A549 (cell line): ENCODE measurements around the gene SOS2. TPM values are rescaled to one million over a fixed set of nuclear protein-coding genes. Genes with fewer than 3 reads are reported as not detected.

Experiments used
- ATAC-seq, 2 experiments: fragments of 200-7000 bp in 1 of 2; fragments of >200 bp in 1 of 2; cut with Nextera tagmentation in 1 of 2; cut with Tn5 transposase in 1 of 2; 3 replicates each; pipeline versions ENCODE4 v1.8.0 to v1.9.1; 2018 to 2020; ENCODE audit warnings: mild to moderate bottlenecking in 1 of 2, moderate library complexity in 1 of 2
- CTCF ChIA-PET: fragments of 300-600 bp; sonication (Branson Sonifier 250); formaldehyde crosslinking; extraction: SDS; loops from one replicate; lab custom pipeline; 2021; ENCODE audit warnings: antibody characterized with exemption, inconsistent platforms; lab: Yijun Ruan, JAX
- POLR2A ChIA-PET: fragments of 350-600 bp; formaldehyde crosslinking; extraction: SDS; loops from one replicate; lab custom pipeline; 2021; ENCODE audit warnings: antibody characterized with exemption, inconsistent platforms; lab: Yijun Ruan, JAX
- DNase-seq, 2 experiments: peaks; one replicate each; pipeline versions ENCODE4 v3.0.0 to v3.0.0-alpha.2; 2011 to 2016; ENCODE audit warnings: low read depth in 1 of 2, low spot score in 1 of 2
- FAIRE-seq: peaks from 2 replicates; lab custom pipeline; 2011; peaks lifted over from hg19 to GRCh38; lab: Jason Lieb, UNC
- H3K27ac ChIP-seq, 2 experiments: fragments of >200 bp; sonication (Bioruptor Twin); formaldehyde crosslinking; 3 replicates each; pipeline ENCODE4 v1.5.1; 2016 to 2017
- H3K4me1 ChIP-seq: fragments of >200 bp; sonication (Bioruptor Twin); formaldehyde crosslinking; 3 replicates; pipeline ENCODE4 v1.6.1; 2016
- H3K4me2 ChIP-seq: fragments of >200 bp; sonication (Bioruptor Twin); formaldehyde crosslinking; 3 replicates; pipeline ENCODE4 v1.6.1; 2016
- H3K4me3 ChIP-seq: fragments of >200 bp; sonication (Bioruptor Twin); formaldehyde crosslinking; 3 replicates; pipeline ENCODE4 v1.5.1; 2016
- H3K9me3 ChIP-seq: fragments of >200 bp; sonication (Bioruptor Twin); formaldehyde crosslinking; 3 replicates; pipeline ENCODE4 v1.6.1; 2016
- BHLHE40 ChIP-seq: IDR thresholded peaks from 2 replicates; pipeline ENCODE4 v1.6.1; 2012; ENCODE audit warnings: low read depth, low read length, inconsistent platforms
- CEBPB ChIP-seq, 2 experiments: fragments of >200 bp in 1 of 2; sonication (Bioruptor Twin) in 1 of 2; formaldehyde crosslinking in 1 of 2; IDR thresholded peaks; 2 replicates each; pipeline ENCODE4 v1.6.1; 2012 to 2016
- EHF ChIP-seq: fragments of 250-450 bp; sonication (Bioruptor Pico); IDR thresholded peaks from 2 replicates; pipeline ENCODE4 v1.5.0; 2020; ENCODE audit warnings: mild to moderate bottlenecking
- EP300 ChIP-seq, 2 experiments: fragments of >200 bp; sonication (Bioruptor Twin); formaldehyde crosslinking; IDR thresholded peaks; 2 replicates in 1 of 2; 3 replicates in 1 of 2; pipeline ENCODE4 v1.6.1; 2016 to 2017
- FOSL2 ChIP-seq, 2 experiments: fragments of 450-650 bp in 1 of 2; fragments of >200 bp in 1 of 2; sonication (Bioruptor Twin) in 1 of 2; formaldehyde crosslinking; IDR thresholded peaks; 2 replicates each; pipeline versions ENCODE4 v1.5.0 to v1.6.1; 2016 to 2020; ENCODE audit warnings: mild to moderate bottlenecking in 1 of 2, moderate library complexity in 1 of 2
- GATA3 ChIP-seq: IDR thresholded peaks from 2 replicates; pipeline ENCODE4 v1.6.1; 2012; ENCODE audit warnings: borderline replicate concordance
- HOXA7 ChIP-seq: fragments of 250-450 bp; sonication (Bioruptor Pico); IDR thresholded peaks from 2 replicates; pipeline ENCODE4 v1.5.0; 2020; ENCODE audit warnings: mild to moderate bottlenecking, moderate library complexity
- HOXB5 ChIP-seq: fragments of 250-450 bp; sonication (Bioruptor Pico); IDR thresholded peaks from 2 replicates; pipeline ENCODE4 v1.5.0; 2020; ENCODE audit warnings: mild to moderate bottlenecking, moderate library complexity
- JUN ChIP-seq, 2 experiments: fragments of >200 bp; sonication (Bioruptor Twin); formaldehyde crosslinking; IDR thresholded peaks; 2 replicates in 1 of 2; 3 replicates in 1 of 2; pipeline ENCODE4 v1.6.1; 2016 to 2017
- JUNB ChIP-seq: fragments of >200 bp; sonication (Bioruptor Twin); formaldehyde crosslinking; IDR thresholded peaks from 2 replicates; pipeline ENCODE4 v1.6.1; 2016
- KDM5A ChIP-seq: fragments of 200-600 bp; sonication (generic); IDR thresholded peaks from 2 replicates; pipeline ENCODE4 v1.6.1; 2016; ENCODE audit warnings: antibody characterized with exemption, mild to moderate bottlenecking
- MAFK ChIP-seq: fragments of 450-650 bp; IDR thresholded peaks from 2 replicates; pipeline ENCODE4 v1.6.1; 2014; ENCODE audit not compliant: partially characterized antibody
- POLR2AphosphoS2 ChIP-seq: conservative IDR thresholded peaks from 2 replicates; pipeline ENCODE4 v1.6.1; 2012; ENCODE audit warnings: low read length, improper control_type of control experiment, inconsistent platforms
- RAD21 ChIP-seq, 2 experiments: fragments of >200 bp in 1 of 2; sonication (Bioruptor Twin) in 1 of 2; formaldehyde crosslinking in 1 of 2; IDR thresholded peaks in 1 of 2; conservative IDR thresholded peaks in 1 of 2; 2 replicates in 1 of 2; 3 replicates in 1 of 2; pipeline ENCODE4 v1.6.1; 2012 to 2018; ENCODE audit warnings: inconsistent platforms in 1 of 2
- TFCP2L1 ChIP-seq: fragments of 250-450 bp; sonication (Bioruptor Pico); IDR thresholded peaks from 2 replicates; pipeline ENCODE4 v1.5.0; 2021; ENCODE audit warnings: mild to moderate bottlenecking
- TP53 ChIP-seq: fragments of 250-450 bp; sonication (Bioruptor Pico); IDR thresholded peaks from 2 replicates; pipeline ENCODE4 v1.5.0; 2021; ENCODE audit warnings: mild to moderate bottlenecking, moderate library complexity
- ZSCAN20 ChIP-seq: fragments of 250-450 bp; sonication (Bioruptor Pico); IDR thresholded peaks from 2 replicates; pipeline ENCODE4 v1.8.0; 2022; ENCODE audit warnings: mild to moderate bottlenecking, moderate library complexity
- WGBS: methylation state at CpG from one replicate; pipeline ENCODE4 v1.1.6; 2017; ENCODE audit errors: missing lambda C conversion rate; 5-methylcytosine and 5-hydroxymethylcytosine counted together
- polyA plus RNA-seq, 4 experiments: library from polyadenylated mRNA; depleted of rRNA in 3 of 4; stranded (reverse); fragments of >200 nt; fragmentation: RNase III in 1 of 4; extraction: RNeasy Plus Mini Kit Qiagen cat#74134 plus additional on column Dnase treatment in 1 of 4; gene quantifications; 2 replicates in 3 of 4; 3 replicates in 1 of 4; pipeline ENCODE4 v1.2.3, GENCODE V29; 2011 to 2017
- TF ChIP-seq, protein P1 (sequence below): IDR thresholded peaks from 2 replicates; pipeline ENCODE4 v1.6.1; 2012
- TF ChIP-seq, protein P2 (sequence below): fragments of >200 bp; sonication (Bioruptor Twin); formaldehyde crosslinking; IDR thresholded peaks from 3 replicates; pipeline ENCODE4 v1.5.1; 2016
- TF ChIP-seq, protein P3 (sequence below): IDR thresholded peaks from 2 replicates; pipeline ENCODE4 v1.6.1; 2012; ENCODE audit warnings: low read depth, borderline replicate concordance
- TF ChIP-seq, protein P4 (sequence below): fragments of 250-450 bp; sonication (Bioruptor Pico); IDR thresholded peaks from 2 replicates; pipeline ENCODE4 v1.5.0; 2021; ENCODE audit warnings: mild to moderate bottlenecking, moderate library complexity, borderline replicate concordance
- TF ChIP-seq, protein P5 (sequence below): fragments of 150-350 bp; IDR thresholded peaks from 2 replicates; pipeline ENCODE4 v1.6.1; 2014; ENCODE audit warnings: low read depth, mild to moderate bottlenecking, low read length

SOS2 gene
- polyA plus RNA-seq, 2 of the 4 experiments (the other 2 are of a cell fraction) = 9.6 to 23.0 TPM

DNA sequence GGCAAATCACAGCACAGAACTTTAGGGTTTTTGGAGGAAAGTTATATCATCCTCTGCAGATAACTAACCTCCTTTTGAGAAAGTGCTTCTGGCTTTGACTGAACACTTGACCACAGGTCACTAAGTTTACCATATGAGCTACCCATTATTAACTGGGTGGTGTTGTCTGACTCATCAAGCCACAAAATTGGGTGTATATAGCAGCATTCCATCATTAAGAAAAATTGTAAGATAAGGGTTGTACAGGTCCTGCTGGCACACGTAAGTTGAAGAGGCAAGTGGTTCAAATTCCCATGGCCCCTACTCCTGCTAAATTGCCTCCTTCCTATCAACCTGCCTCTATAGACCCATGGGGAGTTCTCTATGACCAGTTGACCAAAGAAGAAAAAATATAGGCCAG is 41.1 kb upstream of the SOS2 start (continued):
- TF ChIP-seq, protein P1, sequence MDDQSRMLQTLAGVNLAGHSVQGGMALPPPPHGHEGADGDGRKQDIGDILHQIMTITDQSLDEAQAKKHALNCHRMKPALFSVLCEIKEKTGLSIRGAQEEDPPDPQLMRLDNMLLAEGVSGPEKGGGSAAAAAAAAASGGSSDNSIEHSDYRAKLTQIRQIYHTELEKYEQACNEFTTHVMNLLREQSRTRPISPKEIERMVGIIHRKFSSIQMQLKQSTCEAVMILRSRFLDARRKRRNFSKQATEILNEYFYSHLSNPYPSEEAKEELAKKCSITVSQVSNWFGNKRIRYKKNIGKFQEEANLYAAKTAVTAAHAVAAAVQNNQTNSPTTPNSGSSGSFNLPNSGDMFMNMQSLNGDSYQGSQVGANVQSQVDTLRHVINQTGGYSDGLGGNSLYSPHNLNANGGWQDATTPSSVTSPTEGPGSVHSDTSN = no peak
- TF ChIP-seq, all 56 proteins: peak for 0

DNA sequence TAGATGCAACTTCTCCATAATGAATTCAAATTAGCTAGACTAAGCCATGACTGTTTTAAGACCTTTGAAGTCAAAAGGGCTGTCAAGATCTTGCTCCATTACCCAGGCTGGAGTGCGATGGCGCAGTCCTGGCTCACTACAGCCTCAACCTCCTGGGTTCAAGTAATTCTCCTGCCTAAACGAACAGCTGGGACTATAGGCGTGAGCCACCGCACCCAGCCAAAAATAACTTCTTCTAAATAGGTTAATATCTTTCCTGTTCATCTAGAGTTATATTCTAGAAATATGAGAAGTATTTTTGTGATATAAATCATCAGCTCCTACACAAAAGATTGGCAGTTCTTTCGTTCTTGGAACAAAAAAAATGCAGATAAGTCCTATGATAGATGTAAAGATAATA is 39.6 kb upstream of the SOS2 start:
- no peak for DNase-seq
- no peak overlapping the region for H3K4me3 ChIP-seq
- ChIA-PET POLR2A (no interaction called here), CTCF (interaction anchor here (0.9 kb wide), 1 partner anchor 9 kb away, joined by 4 read pairs; no protein-coding TSS in a partner anchor)
- no peaks in the 10 kb centered on the region for H3K9me3 ChIP-seq
- 89% methylated on average over 6 of the region's 6 CpGs for WGBS
- TF ChIP-seq ZSCAN20 = no peak
- TF ChIP-seq FOSL2 (IDR thresholded peaks at IDR 0.05) = no peak
- no peak for TF ChIP-seq FOSL2 (CRISPR knock-in tag; IDR thresholded peaks at IDR 0.05)
- TF ChIP-seq, protein P2, sequence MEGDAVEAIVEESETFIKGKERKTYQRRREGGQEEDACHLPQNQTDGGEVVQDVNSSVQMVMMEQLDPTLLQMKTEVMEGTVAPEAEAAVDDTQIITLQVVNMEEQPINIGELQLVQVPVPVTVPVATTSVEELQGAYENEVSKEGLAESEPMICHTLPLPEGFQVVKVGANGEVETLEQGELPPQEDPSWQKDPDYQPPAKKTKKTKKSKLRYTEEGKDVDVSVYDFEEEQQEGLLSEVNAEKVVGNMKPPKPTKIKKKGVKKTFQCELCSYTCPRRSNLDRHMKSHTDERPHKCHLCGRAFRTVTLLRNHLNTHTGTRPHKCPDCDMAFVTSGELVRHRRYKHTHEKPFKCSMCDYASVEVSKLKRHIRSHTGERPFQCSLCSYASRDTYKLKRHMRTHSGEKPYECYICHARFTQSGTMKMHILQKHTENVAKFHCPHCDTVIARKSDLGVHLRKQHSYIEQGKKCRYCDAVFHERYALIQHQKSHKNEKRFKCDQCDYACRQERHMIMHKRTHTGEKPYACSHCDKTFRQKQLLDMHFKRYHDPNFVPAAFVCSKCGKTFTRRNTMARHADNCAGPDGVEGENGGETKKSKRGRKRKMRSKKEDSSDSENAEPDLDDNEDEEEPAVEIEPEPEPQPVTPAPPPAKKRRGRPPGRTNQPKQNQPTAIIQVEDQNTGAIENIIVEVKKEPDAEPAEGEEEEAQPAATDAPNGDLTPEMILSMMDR = no peak
- TF ChIP-seq, protein P1 = no peak
- no peak for FAIRE-seq
- no peak overlapping the region for H3K4me2 ChIP-seq
- no peak for ATAC-seq
- H3K4me1 ChIP-seq = no peaks in the 10 kb centered on the region
- no peak overlapping the region for H3K27ac ChIP-seq

DNA sequence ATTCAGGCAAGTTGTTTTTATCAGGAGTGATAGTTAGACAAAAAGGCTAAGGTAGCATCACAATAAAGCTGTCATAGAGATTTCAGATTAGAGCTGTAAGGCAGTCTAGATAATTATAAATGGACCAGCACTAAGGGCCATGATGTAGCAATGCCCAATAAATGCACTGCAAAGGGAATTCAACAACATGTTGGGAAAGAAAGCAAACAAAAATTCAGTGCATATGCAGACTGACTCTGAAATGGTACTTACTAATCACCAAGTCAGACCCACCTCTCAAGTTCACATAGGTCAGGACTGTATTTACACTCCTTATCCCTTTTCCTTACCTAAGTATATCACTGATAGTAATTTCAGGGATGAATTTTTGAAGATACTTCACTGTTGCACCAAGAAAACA is 33.7 kb upstream of the SOS2 start:
- no peak overlapping the region for H3K4me2 ChIP-seq
- no peak for TF ChIP-seq MAFK
- TF ChIP-seq HOXB5 = no peak
- no peak for TF ChIP-seq EP300 (IDR thresholded peaks at IDR 0.05)
- TF ChIP-seq, protein P3, sequence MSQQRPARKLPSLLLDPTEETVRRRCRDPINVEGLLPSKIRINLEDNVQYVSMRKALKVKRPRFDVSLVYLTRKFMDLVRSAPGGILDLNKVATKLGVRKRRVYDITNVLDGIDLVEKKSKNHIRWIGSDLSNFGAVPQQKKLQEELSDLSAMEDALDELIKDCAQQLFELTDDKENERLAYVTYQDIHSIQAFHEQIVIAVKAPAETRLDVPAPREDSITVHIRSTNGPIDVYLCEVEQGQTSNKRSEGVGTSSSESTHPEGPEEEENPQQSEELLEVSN = no peak
- no peak for TF ChIP-seq CEBPB (IDR thresholded peaks at IDR 0.05)
- no peak for TF ChIP-seq EHF (CRISPR knock-in tag)
- TF ChIP-seq POLR2AphosphoS2 = no peak
- no peak for TF ChIP-seq BHLHE40
- DNase-seq = no peak
- ChIA-PET CTCF (no interaction called here), POLR2A (no interaction called here)
- H3K9me3 ChIP-seq = no peaks in the 10 kb centered on the region
- no peak overlapping the region for H3K27ac ChIP-seq
- no peak for ATAC-seq
- no peak overlapping the region for H3K4me3 ChIP-seq
- FAIRE-seq = no peak
- H3K4me1 ChIP-seq = no peaks in the 10 kb centered on the region

DNA sequence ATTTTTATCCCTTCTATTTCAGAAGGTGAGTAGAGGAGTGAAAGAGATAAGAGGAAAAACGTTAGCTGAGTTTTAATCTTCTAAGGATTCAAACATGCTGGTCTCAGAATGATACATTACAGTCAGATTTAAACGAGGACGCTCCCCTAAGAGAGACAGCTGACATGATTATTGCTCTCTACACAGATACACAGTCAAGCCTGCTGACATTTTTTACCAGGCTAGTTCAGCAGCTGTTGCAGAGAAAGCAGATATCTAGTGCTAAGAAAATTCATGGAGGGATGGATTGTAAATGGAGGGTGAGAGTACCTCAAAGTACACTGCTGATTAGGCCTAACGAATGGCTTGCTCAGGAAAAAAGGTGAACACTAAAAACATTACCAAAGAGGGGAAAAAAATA is 31.9 kb upstream of the SOS2 start:
- FAIRE-seq (no peak), ATAC-seq (no peak), DNase-seq (no peak)
- no peaks in the 10 kb centered on the region for H3K4me1 ChIP-seq
- H3K4me3 ChIP-seq = no peak overlapping the region
- H3K9me3 ChIP-seq = no peaks in the 10 kb centered on the region
- TF ChIP-seq KDM5A = no peak
- ChIA-PET POLR2A (no interaction called here), CTCF (no interaction called here)
- no peak overlapping the region for H3K4me2 ChIP-seq
- no peak overlapping the region for H3K27ac ChIP-seq
- 69% methylated on average over 4 of the region's 4 CpGs for WGBS

DNA sequence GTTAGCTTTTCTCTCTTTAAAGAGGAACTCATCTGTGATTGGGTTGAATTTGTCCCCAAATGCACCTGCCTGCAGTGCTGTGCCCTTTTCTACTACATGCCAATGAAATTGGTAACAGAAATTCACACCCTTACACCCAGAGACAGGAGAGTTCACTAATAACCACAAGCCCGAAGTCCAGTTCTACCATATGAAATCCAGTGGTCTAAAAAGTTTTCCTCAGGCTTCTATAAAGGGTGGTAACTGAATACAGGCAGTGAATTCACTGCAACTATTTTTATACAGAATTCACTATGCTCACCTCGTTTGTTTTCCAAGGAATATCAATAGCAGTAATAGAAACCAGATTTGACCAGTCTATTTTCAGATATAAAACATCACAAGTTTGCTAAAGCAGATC is 31.5 kb upstream of the SOS2 start:
- Histone ChIP-seq H3K4me3 (no peak overlapping the region), H3K4me1 (no peaks in the 10 kb centered on the region), H3K4me2 (no peak overlapping the region), H3K27ac (no peak overlapping the region), H3K9me3 (no peaks in the 10 kb centered on the region)
- CTCF ChIA-PET = interaction anchor here (0.6 to 1.0 kb wide), 4 partner anchors 8 to 187 kb away, joined by 3 to 4 read pairs (median 4); no protein-coding TSS in a partner anchor
- 57% methylated on average over 2 of the region's 2 CpGs for WGBS
- FAIRE-seq = no peak
- DNase-seq = no peak
- no peak for ATAC-seq
- POLR2A ChIA-PET = no interaction called here
- TF ChIP-seq, protein P4, sequence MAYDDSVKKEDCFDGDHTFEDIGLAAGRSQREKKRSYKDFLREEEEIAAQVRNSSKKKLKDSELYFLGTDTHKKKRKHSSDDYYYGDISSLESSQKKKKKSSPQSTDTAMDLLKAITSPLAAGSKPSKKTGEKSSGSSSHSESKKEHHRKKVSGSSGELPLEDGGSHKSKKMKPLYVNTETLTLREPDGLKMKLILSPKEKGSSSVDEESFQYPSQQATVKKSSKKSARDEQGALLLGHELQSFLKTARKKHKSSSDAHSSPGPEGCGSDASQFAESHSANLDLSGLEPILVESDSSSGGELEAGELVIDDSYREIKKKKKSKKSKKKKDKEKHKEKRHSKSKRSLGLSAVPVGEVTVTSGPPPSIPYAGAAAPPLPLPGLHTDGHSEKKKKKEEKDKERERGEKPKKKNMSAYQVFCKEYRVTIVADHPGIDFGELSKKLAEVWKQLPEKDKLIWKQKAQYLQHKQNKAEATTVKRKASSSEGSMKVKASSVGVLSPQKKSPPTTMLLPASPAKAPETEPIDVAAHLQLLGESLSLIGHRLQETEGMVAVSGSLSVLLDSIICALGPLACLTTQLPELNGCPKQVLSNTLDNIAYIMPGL (CRISPR knock-in tag) = no peak
- TF ChIP-seq HOXA7 (no peak), JUNB (no peak), RAD21 (conservative IDR thresholded peaks at IDR 0.05 in 1 of 2, IDR thresholded peaks at IDR 0.05 in 1 of 2) (no peak), TP53 (CRISPR knock-in tag) (no peak), JUN (IDR thresholded peaks at IDR 0.05) (no peak), GATA3 (no peak), TFCP2L1 (CRISPR knock-in tag) (no peak), HOXB5 (no peak)
- TF ChIP-seq, protein P5, sequence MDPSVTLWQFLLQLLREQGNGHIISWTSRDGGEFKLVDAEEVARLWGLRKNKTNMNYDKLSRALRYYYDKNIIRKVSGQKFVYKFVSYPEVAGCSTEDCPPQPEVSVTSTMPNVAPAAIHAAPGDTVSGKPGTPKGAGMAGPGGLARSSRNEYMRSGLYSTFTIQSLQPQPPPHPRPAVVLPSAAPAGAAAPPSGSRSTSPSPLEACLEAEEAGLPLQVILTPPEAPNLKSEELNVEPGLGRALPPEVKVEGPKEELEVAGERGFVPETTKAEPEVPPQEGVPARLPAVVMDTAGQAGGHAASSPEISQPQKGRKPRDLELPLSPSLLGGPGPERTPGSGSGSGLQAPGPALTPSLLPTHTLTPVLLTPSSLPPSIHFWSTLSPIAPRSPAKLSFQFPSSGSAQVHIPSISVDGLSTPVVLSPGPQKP = no peak
